Gastroesophageal sphincter (tissue), 3 donors: Measurements from ENCODE around the gene POU2AF1.

ENCODE experiments used
- EP300 ChIP-seq: sonication (generic); formaldehyde crosslinking; IDR thresholded peaks from one replicate; pipeline ENCODE4 v1.6.1; 2017; ENCODE audit warnings: antibody characterized with exemption, mild to moderate bottlenecking
- POLR2A ChIP-seq, 2 donors: fragments of 450-650 bp; IDR thresholded peaks; one replicate each; pipeline ENCODE4 v1.6.1; 2017; ENCODE audit warnings: antibody characterized with exemption in 2 of 2, mild to moderate bottlenecking in 2 of 2, moderate library complexity in 1 of 2
- POLR2AphosphoS5 ChIP-seq: sonication (generic); formaldehyde crosslinking; IDR thresholded peaks from one replicate; pipeline ENCODE4 v1.6.1; 2017; ENCODE audit warnings: antibody characterized with exemption
- TF ChIP-seq, protein P1 (sequence below), 4 experiments: fragments of 200-600 bp in 2 of 4; fragments of 450-650 bp in 2 of 4; sonication (generic) in 1 of 4; IDR thresholded peaks; one replicate each; pipeline ENCODE4 v1.5.1; 2017 to 2019; ENCODE audit warnings: antibody characterized with exemption in 4 of 4, mild to moderate bottlenecking in 2 of 4, moderate library complexity in 2 of 4

DNA sequence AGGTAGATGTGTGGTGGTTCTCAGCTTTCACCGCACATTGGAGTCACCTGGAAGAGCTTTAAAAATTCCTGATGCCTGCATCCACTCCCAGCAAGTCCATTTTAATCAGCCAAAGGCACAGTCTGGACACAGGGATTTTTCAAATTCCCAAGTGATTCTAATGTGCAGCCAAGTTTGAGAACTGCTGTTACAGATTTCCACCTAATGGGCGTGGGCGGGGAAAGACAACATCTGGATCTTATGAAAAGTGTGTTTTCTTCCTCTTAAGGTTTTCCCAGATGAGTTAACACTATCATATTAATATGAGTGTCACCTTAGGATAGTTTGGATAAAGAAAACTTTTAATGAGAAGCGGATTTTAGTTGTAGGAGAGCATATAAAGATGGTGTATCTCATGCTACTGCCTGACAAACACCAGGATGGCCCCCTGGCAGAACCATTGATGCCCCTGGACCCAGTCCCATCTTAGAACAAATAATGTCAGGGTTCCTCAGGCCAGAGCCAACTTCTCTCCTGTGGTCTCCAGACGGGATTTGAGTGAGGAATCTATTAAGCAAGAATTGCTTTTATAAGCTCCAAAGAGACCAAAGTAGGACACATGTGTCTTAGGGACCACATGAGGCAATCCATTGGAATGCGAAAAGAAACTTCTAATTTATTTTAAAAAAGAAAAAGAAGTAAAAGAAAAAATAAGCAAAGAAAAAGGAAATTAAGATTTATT lies 31.9 kb downstream of the POU2AF1 start:
- TF ChIP-seq POLR2AphosphoS5, result no peak
- TF ChIP-seq, protein P1, sequence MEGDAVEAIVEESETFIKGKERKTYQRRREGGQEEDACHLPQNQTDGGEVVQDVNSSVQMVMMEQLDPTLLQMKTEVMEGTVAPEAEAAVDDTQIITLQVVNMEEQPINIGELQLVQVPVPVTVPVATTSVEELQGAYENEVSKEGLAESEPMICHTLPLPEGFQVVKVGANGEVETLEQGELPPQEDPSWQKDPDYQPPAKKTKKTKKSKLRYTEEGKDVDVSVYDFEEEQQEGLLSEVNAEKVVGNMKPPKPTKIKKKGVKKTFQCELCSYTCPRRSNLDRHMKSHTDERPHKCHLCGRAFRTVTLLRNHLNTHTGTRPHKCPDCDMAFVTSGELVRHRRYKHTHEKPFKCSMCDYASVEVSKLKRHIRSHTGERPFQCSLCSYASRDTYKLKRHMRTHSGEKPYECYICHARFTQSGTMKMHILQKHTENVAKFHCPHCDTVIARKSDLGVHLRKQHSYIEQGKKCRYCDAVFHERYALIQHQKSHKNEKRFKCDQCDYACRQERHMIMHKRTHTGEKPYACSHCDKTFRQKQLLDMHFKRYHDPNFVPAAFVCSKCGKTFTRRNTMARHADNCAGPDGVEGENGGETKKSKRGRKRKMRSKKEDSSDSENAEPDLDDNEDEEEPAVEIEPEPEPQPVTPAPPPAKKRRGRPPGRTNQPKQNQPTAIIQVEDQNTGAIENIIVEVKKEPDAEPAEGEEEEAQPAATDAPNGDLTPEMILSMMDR (IDR thresholded peaks at IDR 0.05), result no peak
- no peak for TF ChIP-seq POLR2A (IDR thresholded peaks at IDR 0.05)
- no peak for TF ChIP-seq EP300
